H1 (cell line): ENCODE results near the gene LRFN3. TPM values are rescaled to one million over a fixed set of nuclear protein-coding genes. Genes with fewer than 3 reads are reported as not detected.

Experiments
- CTCF ChIA-PET: fragments of 300-600 bp; sonication (Branson Sonifier 250); formaldehyde crosslinking; loops from one replicate; lab custom pipeline; 2021; ENCODE audit not compliant: partially characterized antibody; lab: Charles Lee
- POLR2A ChIA-PET: fragments of 300-600 bp; sonication (Branson Sonifier 250); formaldehyde crosslinking; loops from one replicate; lab custom pipeline; 2021; ENCODE audit warnings: inconsistent platforms; ENCODE audit not compliant: partially characterized antibody; lab: Charles Lee
- DNase-seq, 2 experiments: peaks; one replicate each; pipeline versions ENCODE4 v3.0.0 to v3.0.0-alpha.2; 2010 to 2022; ENCODE audit warnings: low spot score in 2 of 2, low read depth in 1 of 2, mixed read lengths in 1 of 2
- FAIRE-seq: peaks from 2 replicates; lab custom pipeline; 2011; peaks lifted over from hg19 to GRCh38; lab: Jason Lieb, UNC
- H2AFZ ChIP-seq: 2 replicates; pipeline ENCODE4 v1.8.1; 2012; ENCODE audit warnings: low read length, inconsistent platforms
- H2AK5ac ChIP-seq: 2 replicates; pipeline ENCODE4 v1.6.1; 2013; ENCODE audit warnings: low read depth, low read length
- H2BK120ac ChIP-seq: replicated peaks from 2 replicates; pipeline ENCODE3; 2013; ENCODE audit warnings: low read depth, low read length, inconsistent platforms
- H2BK12ac ChIP-seq: 2 replicates; pipeline ENCODE4 v1.6.1; 2013; ENCODE audit warnings: low read depth, low read length
- H2BK15ac ChIP-seq: 2 replicates; pipeline ENCODE4 v1.6.1; 2013; ENCODE audit warnings: low read length
- H2BK20ac ChIP-seq: 2 replicates; pipeline ENCODE4 v1.6.1; 2013; ENCODE audit warnings: low read length
- H2BK5ac ChIP-seq: 2 replicates; pipeline ENCODE4 v1.6.1; 2013; ENCODE audit warnings: low read depth, low read length
- H3K14ac ChIP-seq: 2 replicates; pipeline ENCODE4 v1.6.1; 2013; ENCODE audit warnings: inconsistent platforms; ENCODE audit not compliant: insufficient read length
- H3K18ac ChIP-seq: 2 replicates; pipeline ENCODE4 v1.6.1; 2013; ENCODE audit warnings: low read length; ENCODE audit errors: extremely low read depth
- H3K23ac ChIP-seq: 2 replicates; pipeline ENCODE4 v1.6.1; 2013; ENCODE audit warnings: inconsistent platforms; ENCODE audit not compliant: insufficient read length
- H3K23me2 ChIP-seq: 2 replicates; pipeline ENCODE4 v1.6.1; 2013; ENCODE audit warnings: low read depth, low read length
- H3K27ac ChIP-seq: 2 replicates; pipeline ENCODE4 v1.6.1; 2011; ENCODE audit warnings: low read depth, low read length, inconsistent platforms
- H3K27me3 ChIP-seq, 4 experiments: replicated peaks in 1 of 4; 1 replicate in 1 of 4; 2 replicates in 3 of 4; pipeline versions ENCODE4 v1.6.1 to v1.8.1; 2011 to 2013; ENCODE audit warnings: low read length in 3 of 4, mild to moderate bottlenecking in 3 of 4, inconsistent platforms in 2 of 4, mixed read lengths in 2 of 4, moderate library complexity in 1 of 4; ENCODE audit not compliant: control insufficient read depth in 3 of 4, insufficient read depth in 3 of 4; ENCODE audit errors: extremely low read depth in 1 of 4
- H3K36me3 ChIP-seq, 4 experiments: 2 replicates each; pipeline versions ENCODE4 v1.6.1 to v1.8.1; 2011 to 2013; ENCODE audit warnings: mild to moderate bottlenecking in 4 of 4, low read length in 3 of 4, moderate library complexity in 2 of 4, control low read depth in 1 of 4, inconsistent platforms in 1 of 4; ENCODE audit not compliant: insufficient read depth in 4 of 4, control insufficient read depth in 2 of 4
- H3K4ac ChIP-seq: replicated peaks from 2 replicates; pipeline ENCODE3; 2013; ENCODE audit warnings: low read length, low read depth, mixed read lengths, inconsistent platforms; ENCODE audit not compliant: insufficient read length
- H3K4me1 ChIP-seq, 4 experiments: replicated peaks in 1 of 4; 1 replicate in 1 of 4; 2 replicates in 3 of 4; pipeline versions ENCODE4 v1.6.1 to v1.8.1; 2011 to 2013; ENCODE audit warnings: low read length in 3 of 4, inconsistent platforms in 2 of 4, mixed read lengths in 1 of 4; ENCODE audit not compliant: insufficient read depth in 4 of 4, control insufficient read depth in 3 of 4
- H3K4me2 ChIP-seq, 2 experiments: 2 replicates each; pipeline versions ENCODE4 v1.6.1 to v1.8.1; 2011 to 2013; ENCODE audit warnings: low read depth in 2 of 2, low read length in 2 of 2, control low read depth in 1 of 2, inconsistent platforms in 1 of 2, mild to moderate bottlenecking in 1 of 2; ENCODE audit not compliant: insufficient read depth in 1 of 2
- H3K4me3 ChIP-seq, 4 experiments: fragments of 200-600, 300-600 bp in 1 of 4; sonication (generic), shearing (Covaris generic), sonication (Bioruptor Twin) in 1 of 4; 2 replicates each; pipeline versions ENCODE4 v1.5.1 to v1.8.1; 2011 to 2016; ENCODE audit warnings: low read length in 4 of 4, low read depth in 3 of 4, control low read depth in 2 of 4, inconsistent platforms in 2 of 4, mild to moderate bottlenecking in 2 of 4, mixed read lengths in 1 of 4, moderate library complexity in 1 of 4; ENCODE audit not compliant: insufficient read depth in 2 of 4; ENCODE audit errors: extremely low read depth in 1 of 4
- H3K56ac ChIP-seq: replicated peaks from 2 replicates; pipeline ENCODE3; 2013; ENCODE audit warnings: low read depth, mild to moderate bottlenecking, mixed read lengths, low read length, inconsistent platforms; ENCODE audit not compliant: insufficient read length
- H3K79me1 ChIP-seq: 2 replicates; pipeline ENCODE4 v1.6.1; 2013; ENCODE audit warnings: low read depth, low read length, control low read depth
- H3K79me2 ChIP-seq, 2 experiments: 2 replicates each; pipeline versions ENCODE4 v1.6.1 to v1.8.1; 2012 to 2013; ENCODE audit warnings: low read length in 2 of 2, mild to moderate bottlenecking in 2 of 2, inconsistent platforms in 1 of 2; ENCODE audit not compliant: insufficient read depth in 2 of 2, control insufficient read depth in 1 of 2
- H3K9ac ChIP-seq, 4 experiments: replicated peaks in 1 of 4; 1 replicate in 1 of 4; 2 replicates in 3 of 4; pipeline versions ENCODE4 v1.6.1 to v1.8.1; 2011 to 2013; ENCODE audit warnings: low read depth in 3 of 4, low read length in 3 of 4, control low read depth in 2 of 4, mild to moderate bottlenecking in 2 of 4, moderate library complexity in 2 of 4, inconsistent platforms in 1 of 4; ENCODE audit errors: extremely low read depth in 1 of 4
- H3K9me3 ChIP-seq, 2 experiments: 2 replicates each; pipeline versions ENCODE4 v1.6.1 to v1.8.1; 2012 to 2013; ENCODE audit warnings: mild to moderate bottlenecking in 2 of 2, moderate library complexity in 2 of 2, control low read depth in 1 of 2, inconsistent platforms in 1 of 2, low read depth in 1 of 2, low read length in 1 of 2, mixed read lengths in 1 of 2; ENCODE audit not compliant: insufficient read depth in 2 of 2
- H4K20me1 ChIP-seq, 2 experiments: replicated peaks in 1 of 2; 2 replicates each; pipeline versions ENCODE3 to v1.8.1; 2011 to 2013; ENCODE audit warnings: inconsistent platforms in 2 of 2, low read length in 2 of 2, mild to moderate bottlenecking in 1 of 2; ENCODE audit not compliant: insufficient read depth in 2 of 2, control insufficient read depth in 1 of 2
- H4K5ac ChIP-seq: 2 replicates; pipeline ENCODE4 v1.6.1; 2013; ENCODE audit warnings: low read length, low read depth, mixed read lengths, inconsistent platforms; ENCODE audit not compliant: insufficient read length
- H4K8ac ChIP-seq: 2 replicates; pipeline ENCODE4 v1.8.0; 2013; ENCODE audit warnings: mild to moderate bottlenecking, moderate library complexity, low read length, inconsistent platforms; ENCODE audit not compliant: insufficient read depth; ENCODE audit errors: extremely low read depth
- H4K91ac ChIP-seq: replicated peaks from 2 replicates; pipeline ENCODE3; 2013; ENCODE audit warnings: low read length, mixed read lengths, inconsistent platforms; ENCODE audit not compliant: insufficient read length
- KDM1A ChIP-seq: fragments of 200-600, 300-600 bp; sonication (generic); IDR thresholded peaks from 2 replicates; pipeline ENCODE4 v1.7.1; 2016; ENCODE audit warnings: mild to moderate bottlenecking, low read length, borderline replicate concordance
- POLR2A ChIP-seq, 2 experiments: IDR thresholded peaks; 1 replicate in 1 of 2; 2 replicates in 1 of 2; pipeline ENCODE4 v1.6.1; 2011; ENCODE audit warnings: low read depth in 2 of 2, low read length in 2 of 2, mild to moderate bottlenecking in 2 of 2; ENCODE audit errors: control extremely low read depth in 1 of 2
- RAD21 ChIP-seq, 2 experiments: IDR thresholded peaks in 1 of 2; conservative IDR thresholded peaks in 1 of 2; 2 replicates each; pipeline ENCODE4 v1.6.1; 2011; ENCODE audit warnings: low read depth in 2 of 2, low read length in 2 of 2, improper control_type of control experiment in 1 of 2, inconsistent platforms in 1 of 2, mild to moderate bottlenecking in 1 of 2, moderate library complexity in 1 of 2
- YY1 ChIP-seq: IDR thresholded peaks from 2 replicates; pipeline ENCODE4 v1.6.1; 2011; ENCODE audit warnings: low read depth, mild to moderate bottlenecking, low read length
- WGBS, 2 experiments: shearing (Covaris generic) in 1 of 2; methylation state at CpG; one replicate each; pipeline versions ENCODE4 v1.1.6 to v1.1.7; 2013 to 2015; ENCODE audit warnings: low lambda C conversion rate in 2 of 2, mixed read lengths in 2 of 2, inconsistent platforms in 1 of 2, low coverage in 1 of 2, missing lambda C conversion rate in 1 of 2; ENCODE audit not compliant: insufficient replicate concordance in 2 of 2, insufficient coverage in 1 of 2, insufficient read length in 1 of 2; ENCODE audit errors: extremely low coverage in 1 of 2, missing lambda C conversion rate in 1 of 2; 5-methylcytosine and 5-hydroxymethylcytosine counted together
- polyA plus RNA-seq, 7 experiments: library from polyadenylated mRNA; depleted of rRNA in 3 of 7; stranded (reverse) in 5 of 7; unstranded in 2 of 7; fragments of >200 nt in 5 of 7; fragments of 200-250 nt in 2 of 7; gene quantifications; 1 replicate in 5 of 7; 2 replicates in 1 of 7; 4 replicates in 1 of 7; pipeline versions ENCODE4 v1.2.1 to v1.2.3, GENCODE V29; 2011 to 2013; ENCODE audit warnings: missing spikeins in 2 of 7, mixed read lengths in 2 of 7
- total RNA-seq: library from RNA; stranded (reverse); fragmentation: NEBNext Ultra II Directional; extraction: Animal tissue kit (Norgen Biotek cat#: 25700); gene quantifications from 2 replicates; pipeline ENCODE4 v1.2.1, GENCODE V29; 2021
- TF ChIP-seq, protein P1 (sequence below): IDR thresholded peaks from 2 replicates; pipeline ENCODE4 v1.6.1; 2012; ENCODE audit warnings: inconsistent platforms

LRFN3 gene
- total and polyA plus RNA-seq, 2 of the 8 experiments (the other 6 are each of a cell fraction or from before 2014, with no cell fraction given), result 4.6 to 16.8 TPM

DNA sequence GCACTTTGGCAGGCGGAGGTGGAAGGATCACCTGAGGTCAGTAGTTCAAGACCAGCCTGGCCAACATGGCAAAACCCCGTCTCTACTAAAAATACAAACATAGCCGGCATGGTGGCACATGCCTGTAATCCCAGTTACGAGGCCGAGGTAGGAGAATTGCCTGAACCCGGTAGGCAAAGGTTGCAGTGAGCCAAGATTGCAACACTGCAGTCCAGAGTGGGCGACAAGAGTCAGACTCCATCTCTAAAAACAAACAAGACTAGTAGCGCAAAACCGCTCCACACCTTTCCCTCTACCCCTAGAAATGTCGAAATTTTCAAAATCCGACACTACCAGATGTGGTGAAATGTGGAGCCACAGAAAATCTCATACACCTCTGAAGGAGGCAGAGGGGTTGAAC lies 16.9 kb upstream of the LRFN3 start:
- H3K27me3 ChIP-seq, result no peaks in the 10 kb centered on the region
- H3K9me3 ChIP-seq, result no peaks in the 10 kb centered on the region
- no peak overlapping the region for H2AK5ac ChIP-seq
- H4K8ac ChIP-seq, result no peak overlapping the region
- H4K20me1 ChIP-seq, result no peaks in the 10 kb centered on the region
- no peak overlapping the region for H3K18ac ChIP-seq
- H3K4me2 ChIP-seq, result no peak overlapping the region
- H2BK120ac ChIP-seq, result no peak overlapping the region
- H2BK12ac ChIP-seq, result no peak overlapping the region
- TF ChIP-seq POLR2A (IDR thresholded peaks at IDR 0.05; ENCODE audit: control extremely low read depth in 1 of 2, low read depth in 2 of 2, low read length in 2 of 2) (no peak), RAD21 (IDR thresholded peaks at IDR 0.05 in 1 of 2, conservative IDR thresholded peaks at IDR 0.05 in 1 of 2; ENCODE audit: low read depth in 2 of 2, low read length in 2 of 2) (no peak), YY1 (no peak), KDM1A (no peak)
- TF ChIP-seq, protein P1, sequence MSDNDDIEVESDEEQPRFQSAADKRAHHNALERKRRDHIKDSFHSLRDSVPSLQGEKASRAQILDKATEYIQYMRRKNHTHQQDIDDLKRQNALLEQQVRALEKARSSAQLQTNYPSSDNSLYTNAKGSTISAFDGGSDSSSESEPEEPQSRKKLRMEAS, result no peak
- ChIA-PET POLR2A (no interaction called here), CTCF (no interaction called here)
- H3K9ac ChIP-seq, result no peak overlapping the region
- FAIRE-seq (no peak), DNase-seq (no peak)
- H3K4me3 ChIP-seq, result no peak overlapping the region
- 89% methylated on average over 11 of the region's 11 CpGs; no CpG with 5 or more reads in 1 of the 2 experiments for WGBS, 2 experiments
- no peak overlapping the region for H4K5ac ChIP-seq
- H3K79me1 ChIP-seq, result no peaks in the 10 kb centered on the region
- no peak overlapping the region for H3K14ac ChIP-seq
- no peak overlapping the region for H3K27ac ChIP-seq
- H3K4me1 ChIP-seq, result no peaks in the 10 kb centered on the region
- H3K23me2 ChIP-seq, result no peaks in the 10 kb centered on the region
- H3K56ac ChIP-seq, result no peak overlapping the region
- no peak overlapping the region for H3K23ac ChIP-seq
- no peak overlapping the region for H3K4ac ChIP-seq
- no peak overlapping the region for H2AFZ ChIP-seq
- no peak overlapping the region for H2BK20ac ChIP-seq
- no peaks in the 10 kb centered on the region for H3K36me3 ChIP-seq
- no peak overlapping the region for H2BK15ac ChIP-seq
- H4K91ac ChIP-seq, result no peak overlapping the region
- no peaks in the 10 kb centered on the region for H3K79me2 ChIP-seq
- no peak overlapping the region for H2BK5ac ChIP-seq
